Astrocyte (in vitro differentiated cells and primary cell): ENCODE measurements around the gene SLC39A9.

Experiments used
- CTCF ChIP-seq: IDR thresholded peaks from 2 replicates; pipeline ENCODE4 v1.5.1; 2011; ENCODE audit warnings: low read depth, mild to moderate bottlenecking, inconsistent platforms, low read length, moderate library complexity; ENCODE audit not compliant: insufficient read depth
- EZH2 ChIP-seq: IDR thresholded peaks from 2 replicates; pipeline ENCODE4 v1.6.1; 2012; ENCODE audit warnings: mild to moderate bottlenecking, low read length, inconsistent platforms; ENCODE audit not compliant: insufficient read depth

DNA sequence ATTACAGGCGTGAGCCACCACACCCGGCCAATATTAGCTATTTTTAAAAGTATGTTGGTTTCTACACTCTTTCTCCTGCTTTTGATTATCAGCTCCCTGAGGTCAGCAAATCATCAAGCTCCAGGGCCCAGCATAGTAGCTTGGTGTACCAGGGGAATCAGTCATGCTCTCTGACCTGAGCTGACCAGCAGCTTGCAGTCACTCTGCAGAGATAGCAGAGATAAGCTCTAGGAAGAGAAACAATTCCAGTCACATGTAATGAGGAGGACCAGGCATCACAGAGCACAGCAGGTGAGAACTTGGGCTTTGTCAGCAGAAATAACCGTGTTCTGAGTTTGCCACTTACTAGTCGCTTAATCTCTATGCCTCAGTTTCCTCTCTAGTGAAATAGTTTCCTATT is 94.5 kb downstream of the SLC39A9 start:
- no peak for TF ChIP-seq CTCF
- TF ChIP-seq EZH2: no peak
